DND-41 (cell line): ENCODE data around the gene UCK2.

Experiments
- CTCF ChIP-seq: IDR thresholded peaks from 2 replicates; pipeline ENCODE4 v1.5.1; 2012; ENCODE audit warnings: borderline replicate concordance, low read length, moderate library complexity, mild to moderate bottlenecking; ENCODE audit not compliant: poor library complexity, severe bottlenecking; ENCODE audit errors: extremely low read depth
- EZH2 ChIP-seq: IDR thresholded peaks from 3 replicates; pipeline ENCODE4 v1.6.1; 2012; ENCODE audit warnings: borderline replicate concordance, low read depth, mild to moderate bottlenecking, moderate library complexity, low read length, inconsistent platforms; ENCODE audit not compliant: severe bottlenecking

- TF ChIP-seq CTCF (no peak), EZH2 (no peak)
Measured at GRCh38 chr1:165842671-165843129, 15.3 kb downstream of the UCK2 start.
